Stomach (tissue), 9 donors: ENCODE data around the gene IFIT3. TPM values are rescaled to one million over a fixed set of nuclear protein-coding genes. Genes with fewer than 3 reads are reported as not detected.
A peak's percentile ranks its signal among the peaks of the same experiment; 100 is the strongest.

ENCODE experiments used
- DNase-seq, 2 donors: peaks; one replicate each; pipeline versions ENCODE4 v3.0.0 to v3.0.0-alpha.2; 2013 to 2019
- H3K27ac ChIP-seq, 5 donors: fragments of 200-600 bp in 4 of 5; sonication (generic) in 4 of 5; one replicate each; pipeline ENCODE4 v1.5.1; 2013 to 2019; ENCODE audit warnings: mild to moderate bottlenecking in 1 of 5, moderate library complexity in 1 of 5
- H3K27me3 ChIP-seq, 3 donors: fragments of 200-600 bp; sonication (generic); one replicate each; pipeline ENCODE4 v1.5.1; 2017 to 2019; ENCODE audit warnings: mixed run types in 1 of 3
- H3K36me3 ChIP-seq, 4 donors: fragments of 200-600 bp; sonication (generic); 1 replicate in 3 of 4; 2 replicates in 1 of 4; pipeline ENCODE4 v1.5.1; 2016 to 2019
- H3K4me1 ChIP-seq, 4 donors: fragments of 200-600 bp; sonication (generic); one replicate each; pipeline ENCODE4 v1.5.1; 2016 to 2019
- H3K4me3 ChIP-seq, 4 donors: fragments of 200-600 bp; sonication (generic) in 3 of 4; one replicate each; pipeline ENCODE4 v1.5.1; 2016 to 2019; ENCODE audit warnings: mild to moderate bottlenecking in 1 of 4
- H3K9me3 ChIP-seq, 4 donors: fragments of 200-600 bp; sonication (generic); one replicate each; pipeline ENCODE4 v1.5.1; 2016 to 2019
- CTCF ChIP-seq, 7 experiments: fragments of 450-650 bp in 4 of 7; fragments of 200-600 bp in 3 of 7; sonication (generic) in 3 of 7; IDR thresholded peaks; one replicate each; pipeline ENCODE4 v1.5.1; 2016 to 2019; ENCODE audit warnings: antibody characterized with exemption in 7 of 7, control low read depth in 2 of 7, mild to moderate bottlenecking in 1 of 7
- EP300 ChIP-seq: sonication (generic); formaldehyde crosslinking; IDR thresholded peaks from one replicate; pipeline ENCODE4 v1.6.1; 2017; ENCODE audit warnings: antibody characterized with exemption
- POLR2A ChIP-seq, 4 donors: fragments of 450-650 bp; IDR thresholded peaks; one replicate each; pipeline ENCODE4 v1.6.1; 2016; ENCODE audit warnings: antibody characterized with exemption in 4 of 4, control low read depth in 2 of 4, mild to moderate bottlenecking in 1 of 4, moderate library complexity in 1 of 4
- POLR2AphosphoS5 ChIP-seq, 3 donors: sonication (generic); formaldehyde crosslinking; IDR thresholded peaks; one replicate each; pipeline ENCODE4 v1.6.1; 2016; ENCODE audit warnings: antibody characterized with exemption in 3 of 3
- whole genome bisulfite sequencing, 5 donors: extraction: QIAGEN DNeasy Blood & Tissue Kit in 3 of 5; methylation state at CpG; one replicate each; pipeline versions ENCODE4 v1.1.5 to v1.1.7; 2013 to 2018; 5-methylcytosine and 5-hydroxymethylcytosine counted together
- intact Hi-C: fragments of 100-400 bp; cut with DNase I; formaldehyde crosslinking; loops from one replicate; pipeline ENCODE4 v1.15.1; 2023; ENCODE audit warnings: low total_unique reads
- polyA plus RNA-seq, 3 donors: library from polyadenylated mRNA; stranded (reverse); fragments of 200-250 nt; gene quantifications; one replicate each; pipeline ENCODE4 v1.2.3, GENCODE V29; 2013
- total RNA-seq, 5 donors: library from RNA; depleted of rRNA; stranded (reverse); fragments of >200 nt; gene quantifications; one replicate each; pipeline versions ENCODE4 v1.1.0 to v1.2.3, GENCODE V29; 2014 to 2016
- donor health status: healthy with polysubstance abuse.
- donor health status: Bipolar disorder and iron deficiency.
- donor health status: healthy.

Gene IFIT3
- total and polyA plus RNA-seq, 8 donors, result 1.3 to 11.4 (median 6.9) TPM

GRCh38 chr10:89294721-89295239, 33.0 kb upstream of the IFIT3 start:
- Histone ChIP-seq H3K27ac (peak overlapping the region in 1 of 5 donors; percentile 67), H3K4me1 (peaks cover 0 to 21% (median 5%) of the 10 kb centered on the region in 4 donors), H3K9me3 (no peaks in the 10 kb centered on the region), H3K4me3 (no peak overlapping the region), H3K27me3 (no peaks in the 10 kb centered on the region), H3K36me3 (no peaks in the 10 kb centered on the region)
- no peak for TF ChIP-seq CTCF (IDR thresholded peaks at IDR 0.05)
- TF ChIP-seq EP300, result no peak
- TF ChIP-seq POLR2A (IDR thresholded peaks at IDR 0.05), result no peak
- TF ChIP-seq POLR2AphosphoS5 (IDR thresholded peaks at IDR 0.05), result no peak
- DNase-seq, result no peak
- intact Hi-C loops, result no loop called here
- 81 to 92% (median 86%) methylated on average over 3 of the region's 3 CpGs for WGBS, 5 donors

GRCh38 chr10:89295597-89295996, 32.2 kb upstream of the IFIT3 start:
- Histone ChIP-seq H3K27me3 (no peaks in the 10 kb centered on the region), H3K4me3 (no peak overlapping the region), H3K27ac (peak overlapping the region in 3 of 5 donors; percentile 67 to 83 (median 75)), H3K9me3 (no peaks in the 10 kb centered on the region), H3K4me1 (peaks cover 0 to 24% (median 5%) of the 10 kb centered on the region in 4 donors), H3K36me3 (no peaks in the 10 kb centered on the region)
- no peak for TF ChIP-seq EP300
- TF ChIP-seq CTCF (IDR thresholded peaks at IDR 0.05), result no peak
- TF ChIP-seq POLR2AphosphoS5 (IDR thresholded peaks at IDR 0.05), result peak in 1 of 3 donors; percentile 40
- WGBS, 5 donors, result 40 to 67% (median 55%) methylated on average over 1 of the region's 1 CpG
- intact Hi-C loops, result no loop called here
- DNase-seq, result no peak

- peak overlapping the region in 4 of 5 donors; percentile 38 to 83 (median 71) for H3K27ac ChIP-seq
- no peaks in the 10 kb centered on the region for H3K9me3 ChIP-seq
- TF ChIP-seq CTCF (IDR thresholded peaks at IDR 0.05) (no peak), POLR2AphosphoS5 (IDR thresholded peaks at IDR 0.05) (peak in 1 of 3 donors; percentile 18)
- peaks cover 5 to 30% (median 10%) of the 10 kb centered on the region in 4 donors for H3K4me1 ChIP-seq
- no peaks in the 10 kb centered on the region for H3K36me3 ChIP-seq
- intact Hi-C loops, result no loop called here
- H3K4me3 ChIP-seq, result no peak overlapping the region
- H3K27me3 ChIP-seq, result no peaks in the 10 kb centered on the region
- peak in 1 of 2 donors; percentile 40 for DNase-seq
- WGBS, 5 donors, result 56 to 77% (median 65%) methylated on average over 5 of the region's 5 CpGs
Measured at GRCh38 chr10:89296220-89296648, 31.6 kb upstream of the IFIT3 start.

GRCh38 chr10:89297356-89297755, 30.4 kb upstream of the IFIT3 start:
- H3K27ac ChIP-seq, result peak overlapping the region in 1 of 5 donors; percentile 67
- no peak overlapping the region for H3K4me3 ChIP-seq
- intact Hi-C loops, result no loop called here
- TF ChIP-seq POLR2A (IDR thresholded peaks at IDR 0.05), result no peak
- no peak for TF ChIP-seq POLR2AphosphoS5 (IDR thresholded peaks at IDR 0.05)
- no peak for TF ChIP-seq CTCF (IDR thresholded peaks at IDR 0.05)
- TF ChIP-seq EP300, result no peak
- H3K36me3 ChIP-seq, result no peaks in the 10 kb centered on the region
- DNase-seq, result no peak
- H3K4me1 ChIP-seq, result peaks cover 8 to 37% (median 14%) of the 10 kb centered on the region in 4 donors
- 95 to 100% (median 97%) methylated on average over 4 of the region's 4 CpGs for WGBS, 5 donors
- H3K9me3 ChIP-seq, result no peaks in the 10 kb centered on the region
- H3K27me3 ChIP-seq, result no peaks in the 10 kb centered on the region
